ENCODE data around the gene IL34. TPM values are rescaled to one million over a fixed set of nuclear protein-coding genes. Genes with fewer than 3 reads are reported as not detected.

Gene IL34
- total RNA-seq, 6 experiments from 2014 or later: 0.09 TPM; not detected in 4

DNA sequence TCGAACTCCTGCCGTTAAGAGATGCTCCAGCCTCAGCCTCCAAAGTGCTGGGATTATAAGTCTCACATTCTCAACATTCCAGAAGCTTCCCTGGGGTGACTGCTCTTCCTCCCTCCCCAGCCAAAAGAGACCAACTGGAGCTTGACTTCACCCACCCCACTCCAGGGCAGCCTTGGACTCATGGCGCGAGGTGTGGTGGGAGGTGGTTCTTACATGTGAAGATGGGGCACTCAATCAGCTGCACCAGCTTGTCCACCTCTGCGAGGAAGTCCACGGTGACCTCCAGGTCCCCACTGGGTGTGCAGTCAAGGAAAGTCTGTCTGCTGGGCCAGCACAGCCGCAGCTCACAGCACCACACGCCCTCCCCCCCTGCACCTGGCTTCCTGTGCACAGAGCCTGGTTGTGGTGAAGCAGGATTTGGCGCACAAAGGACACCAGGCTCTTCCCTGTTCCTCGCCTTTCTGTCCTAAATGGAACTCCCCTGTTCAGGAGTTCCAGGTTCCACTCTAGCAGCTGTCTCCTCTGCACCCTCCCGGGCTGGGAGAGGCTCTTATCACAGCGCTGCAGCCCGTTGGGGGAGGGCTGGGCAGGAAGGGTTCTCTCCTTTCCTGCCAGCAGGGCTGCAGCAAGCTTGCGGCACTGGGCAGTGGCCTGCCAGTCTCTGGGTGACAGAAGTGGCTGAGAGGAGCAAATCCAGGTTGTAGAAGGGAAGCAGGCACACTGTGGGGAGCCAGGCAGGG lies 49.1 kb downstream of the IL34 start:
- Mint-ChIP-seq H3K36me3 (ENCODE audit: low read depth) (peaks cover 12% of the 10 kb centered on the region; the same call in 1 of the 2 replicates), H3K4me3 (peak overlapping the region; percentile 4; the same call in 1 of the 2 replicates), H3K27me3 (ENCODE audit: insufficient read depth) (peaks cover 3% of the 10 kb centered on the region; the same call in 1 of the 2 replicates), H3K9me3 (no peaks in the 10 kb centered on the region), H3K27ac (peak overlapping the region; percentile 77), H3K4me1 (ENCODE audit: low read depth) (peaks cover 57% of the 10 kb centered on the region)
- TF ChIP-seq, protein P1, sequence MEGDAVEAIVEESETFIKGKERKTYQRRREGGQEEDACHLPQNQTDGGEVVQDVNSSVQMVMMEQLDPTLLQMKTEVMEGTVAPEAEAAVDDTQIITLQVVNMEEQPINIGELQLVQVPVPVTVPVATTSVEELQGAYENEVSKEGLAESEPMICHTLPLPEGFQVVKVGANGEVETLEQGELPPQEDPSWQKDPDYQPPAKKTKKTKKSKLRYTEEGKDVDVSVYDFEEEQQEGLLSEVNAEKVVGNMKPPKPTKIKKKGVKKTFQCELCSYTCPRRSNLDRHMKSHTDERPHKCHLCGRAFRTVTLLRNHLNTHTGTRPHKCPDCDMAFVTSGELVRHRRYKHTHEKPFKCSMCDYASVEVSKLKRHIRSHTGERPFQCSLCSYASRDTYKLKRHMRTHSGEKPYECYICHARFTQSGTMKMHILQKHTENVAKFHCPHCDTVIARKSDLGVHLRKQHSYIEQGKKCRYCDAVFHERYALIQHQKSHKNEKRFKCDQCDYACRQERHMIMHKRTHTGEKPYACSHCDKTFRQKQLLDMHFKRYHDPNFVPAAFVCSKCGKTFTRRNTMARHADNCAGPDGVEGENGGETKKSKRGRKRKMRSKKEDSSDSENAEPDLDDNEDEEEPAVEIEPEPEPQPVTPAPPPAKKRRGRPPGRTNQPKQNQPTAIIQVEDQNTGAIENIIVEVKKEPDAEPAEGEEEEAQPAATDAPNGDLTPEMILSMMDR (IDR thresholded peaks at IDR 0.05): no peak
- DNase-seq: no peak

DNA sequence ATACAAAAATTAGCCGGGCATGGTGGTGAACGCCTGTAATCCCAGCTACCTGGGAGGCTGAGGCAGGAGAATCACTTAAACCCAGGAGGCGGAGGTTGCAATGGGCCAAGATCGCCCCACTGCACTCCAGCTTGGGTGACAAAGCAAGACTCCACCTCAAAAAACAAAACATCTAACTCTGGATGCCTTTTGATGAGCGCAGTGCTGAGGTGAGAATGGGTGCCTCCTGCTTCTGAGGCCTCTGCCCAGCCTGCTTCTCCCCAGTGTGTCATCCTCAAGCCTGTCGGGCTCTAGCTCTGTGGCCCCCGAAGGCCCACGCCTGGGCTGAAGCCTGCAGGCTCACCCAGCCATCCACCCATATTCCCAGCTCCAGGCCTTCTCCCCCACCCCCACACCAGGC lies 50.0 kb downstream of the IL34 start:
- H3K27ac Mint-ChIP-seq: peak overlapping the region; percentile 77

DNA sequence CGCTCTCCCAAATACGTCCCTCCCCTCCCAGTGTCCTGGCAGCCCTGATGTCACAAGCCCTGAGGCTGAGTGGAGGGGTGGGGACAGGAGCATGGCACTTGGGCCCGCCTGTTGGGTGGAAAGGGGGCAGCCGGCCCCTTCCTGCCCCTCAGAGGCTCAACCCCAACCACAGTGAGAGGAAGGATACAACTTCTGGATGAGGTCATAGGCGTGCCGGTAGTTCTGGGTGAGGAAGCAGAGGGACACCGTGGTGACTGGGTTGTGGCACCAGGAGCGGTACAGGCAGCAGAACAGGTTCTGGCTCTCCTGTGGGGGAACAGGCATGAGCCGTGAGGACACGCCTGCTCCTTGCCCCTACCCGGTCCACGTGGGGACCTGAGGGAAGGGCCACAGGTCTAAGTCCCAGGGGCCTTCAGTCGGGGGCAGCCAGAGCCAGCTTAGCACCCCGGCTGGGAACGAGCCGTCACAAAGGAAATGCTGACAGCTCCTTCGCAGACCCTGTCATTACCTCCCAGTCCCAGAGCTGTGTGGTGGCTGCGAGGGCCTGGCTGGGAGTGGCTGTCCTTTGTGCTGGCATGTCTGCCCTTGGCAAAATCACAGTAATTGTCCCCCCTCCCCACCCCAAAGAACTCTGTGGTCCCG lies 50.7 kb downstream of the IL34 start:
- Mint-ChIP-seq H3K4me1 (ENCODE audit: low read depth) (peaks cover 54% of the 10 kb centered on the region), H3K4me3 (no peak overlapping the region), H3K27me3 (ENCODE audit: insufficient read depth) (no peaks in the 10 kb centered on the region), H3K9me3 (no peaks in the 10 kb centered on the region), H3K27ac (peak overlapping the region; percentile 80), H3K36me3 (ENCODE audit: low read depth) (peaks cover 12% of the 10 kb centered on the region; the same call in 1 of the 2 replicates)
- no peak for DNase-seq
- TF ChIP-seq, protein P1 (IDR thresholded peaks at IDR 0.05): no peak

More for the DNA sequence above, 50.0 kb downstream of the IL34 start:
- no peaks in the 10 kb centered on the region for H3K9me3 Mint-ChIP-seq
- peaks cover 12% of the 10 kb centered on the region; the same call in 1 of the 2 replicates for H3K36me3 Mint-ChIP-seq (ENCODE audit: low read depth)
- H3K4me1 Mint-ChIP-seq (ENCODE audit: low read depth): peaks cover 53% of the 10 kb centered on the region
- DNase-seq: no peak
- no peak overlapping the region for H3K4me3 Mint-ChIP-seq
- TF ChIP-seq, protein P1 (IDR thresholded peaks at IDR 0.05): no peak
- no peaks in the 10 kb centered on the region for H3K27me3 Mint-ChIP-seq (ENCODE audit: insufficient read depth)

DNA sequence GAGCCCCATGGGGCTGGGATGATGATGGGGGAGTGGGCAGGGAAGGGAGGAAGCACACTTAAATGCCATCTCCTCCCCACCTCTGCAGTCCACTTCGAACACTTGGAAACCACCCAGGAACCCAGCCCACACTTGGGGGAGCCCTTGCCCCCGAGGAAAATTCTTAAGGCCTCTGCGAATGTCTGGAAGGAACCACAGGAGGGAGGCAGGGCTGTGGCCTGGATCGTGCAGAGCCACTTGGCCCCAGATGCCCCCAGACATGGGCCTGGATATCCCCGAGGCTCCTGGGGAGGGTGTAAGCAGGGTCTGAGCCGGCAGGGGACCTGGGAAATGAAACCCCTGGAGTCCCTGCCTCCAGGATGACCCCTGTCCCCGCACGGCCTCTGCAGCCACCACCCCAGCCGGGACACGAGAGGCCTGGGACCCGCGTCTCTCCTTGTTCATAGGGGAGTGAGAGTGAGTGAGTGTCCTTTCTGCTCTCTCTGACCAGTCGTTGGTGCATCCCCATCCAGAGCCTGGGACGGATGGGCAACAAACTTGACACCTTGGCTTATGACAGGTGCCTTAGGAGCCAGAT lies 51.3 kb downstream of the IL34 start:
- Mint-ChIP-seq H3K36me3 (ENCODE audit: low read depth) (peaks cover 12% of the 10 kb centered on the region; the same call in 1 of the 2 replicates), H3K9me3 (no peaks in the 10 kb centered on the region), H3K4me1 (ENCODE audit: low read depth) (peaks cover 59% of the 10 kb centered on the region), H3K4me3 (no peak overlapping the region), H3K27me3 (ENCODE audit: insufficient read depth) (no peaks in the 10 kb centered on the region), H3K27ac (peak overlapping the region; percentile 38)
- TF ChIP-seq, protein P1 (IDR thresholded peaks at IDR 0.05): 0 out of 2 replicates have a peak, but pooled peaks have one; percentile 22
- DNase-seq: no peak

DNA sequence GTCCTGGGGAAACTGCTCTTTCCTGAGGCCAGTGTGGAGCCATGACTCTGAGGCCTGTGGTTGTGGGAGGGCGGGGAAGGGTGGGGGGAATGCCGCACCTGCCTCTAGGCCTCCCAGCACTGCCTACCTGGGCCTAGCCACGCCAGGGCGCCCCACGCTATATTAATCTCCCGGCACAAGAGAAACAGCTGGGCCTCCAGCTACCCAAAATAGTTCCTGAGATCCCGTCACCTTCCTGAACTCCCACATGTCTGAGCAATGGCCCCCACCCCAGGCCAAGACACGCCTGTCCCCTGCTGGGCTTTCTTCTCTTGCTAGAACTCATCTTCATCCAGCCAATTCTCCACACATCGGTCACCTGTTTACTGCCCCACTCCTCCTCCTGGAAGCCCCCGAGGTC lies 52.5 kb downstream of the IL34 start:
- H3K4me1 Mint-ChIP-seq (ENCODE audit: low read depth): peaks cover 59% of the 10 kb centered on the region
- TF ChIP-seq, protein P1 (IDR thresholded peaks at IDR 0.05): no peak
- H3K36me3 Mint-ChIP-seq (ENCODE audit: low read depth): peaks cover 12% of the 10 kb centered on the region; the same call in 1 of the 2 replicates
- H3K27me3 Mint-ChIP-seq (ENCODE audit: insufficient read depth): peaks cover 2% of the 10 kb centered on the region; the same call in 1 of the 2 replicates
- H3K27ac Mint-ChIP-seq: no peak overlapping the region
- H3K4me3 Mint-ChIP-seq: no peak overlapping the region
- no peak for DNase-seq
- H3K9me3 Mint-ChIP-seq: no peaks in the 10 kb centered on the region
